K562 (cell line): Measurements from ENCODE around the gene ORAI3. TPM values are rescaled to one million over a fixed set of nuclear protein-coding genes. Genes with fewer than 3 reads are reported as not detected.

Experiments
- ADNP ChIP-seq: fragments of 200-800 bp; sonication (Bioruptor generic); IDR thresholded peaks from 2 replicates; pipeline ENCODE4 v1.6.1; 2016; ENCODE audit warnings: missing genetic modification characterization, missing compliant biosample characterization
- GTF2A2 ChIP-seq: IDR thresholded peaks from 2 replicates; pipeline ENCODE4 v1.6.1; 2016; ENCODE audit warnings: mild to moderate bottlenecking, missing genetic modification characterization, missing compliant biosample characterization
- LCOR ChIP-seq: sonication (generic); formaldehyde crosslinking; IDR thresholded peaks from 2 replicates; pipeline ENCODE4 v1.8.0; 2022; ENCODE audit warnings: mild to moderate bottlenecking, missing genetic modification reagents
- MAFF ChIP-seq: IDR thresholded peaks from 2 replicates; pipeline ENCODE4 v1.6.1; 2012; ENCODE audit warnings: low read length, improper control_type of control experiment
- POLR2B ChIP-seq: fragments of 450-650 bp; IDR thresholded peaks from 2 replicates; pipeline ENCODE4 v1.6.1; 2018; ENCODE audit warnings: low read depth; ENCODE audit not compliant: partially characterized antibody
- XRCC3 ChIP-seq: fragments of 450-650 bp; IDR thresholded peaks from 2 replicates; pipeline ENCODE4 v1.6.1; 2017; ENCODE audit warnings: mild to moderate bottlenecking, moderate library complexity
- ZC3H4 ChIP-seq: sonication (generic); formaldehyde crosslinking; IDR thresholded peaks from 2 replicates; pipeline ENCODE4 v1.9.0; 2021; ENCODE audit warnings: missing genetic modification reagents, borderline replicate concordance
- ZKSCAN3 ChIP-seq: fragments of 250-450 bp; sonication (Bioruptor Pico); IDR thresholded peaks from 2 replicates; pipeline ENCODE4 v1.4.0; 2020
- polyA plus RNA-seq, 8 experiments: library from polyadenylated mRNA; depleted of rRNA in 4 of 8; stranded (reverse) in 5 of 8; unstranded in 3 of 8; fragments of >200 nt; fragmentation: Nextera tagmentation in 2 of 8; fragmentation: Illumina TruSeq in 1 of 8; extraction: Ambion mirVana in 2 of 8; extraction: Trizol in 1 of 8; gene quantifications; 2 replicates each; pipeline versions ENCODE4 v1.2.1 to v1.2.3, GENCODE V29; 2011 to 2014; ENCODE audit warnings: inconsistent platforms in 1 of 8, missing spikeins in 1 of 8
- total RNA-seq, 7 experiments: library from RNA; depleted of rRNA in 6 of 7; stranded (reverse); fragments of >200 nt in 6 of 7; fragmentation: Illumina TruSeq in 2 of 7; extraction: Trizol in 2 of 7; gene quantifications; 2 replicates each; pipeline versions ENCODE4 v1.2.1 to v1.2.3, GENCODE V29; 2011 to 2021; ENCODE audit warnings: low replicate concordance in 1 of 7
- TF ChIP-seq, protein P1 (sequence below): fragments of 250-450 bp; sonication (Bioruptor Pico); IDR thresholded peaks from 2 replicates; pipeline ENCODE4 v1.4.0; 2020
- TF ChIP-seq, protein P2 (sequence below): fragments of 450-650 bp; formaldehyde crosslinking; IDR thresholded peaks from 2 replicates; pipeline ENCODE4 v1.4.0; 2020; ENCODE audit warnings: mild to moderate bottlenecking, moderate library complexity
- TF ChIP-seq, protein P3 (sequence below), 2 experiments: IDR thresholded peaks in 1 of 2; conservative IDR thresholded peaks in 1 of 2; 2 replicates each; pipeline ENCODE4 v1.6.1; 2016; ENCODE audit warnings: low read depth in 2 of 2, mild to moderate bottlenecking in 1 of 2, missing compliant biosample characterization in 1 of 2, missing genetic modification characterization in 1 of 2, moderate library complexity in 1 of 2
- TF ChIP-seq, protein P4 (sequence below): fragments of 450-650 bp; conservative IDR thresholded peaks from 2 replicates; pipeline ENCODE4 v1.6.1; 2016; ENCODE audit warnings: missing genetic modification characterization, low read depth, mild to moderate bottlenecking, control low read depth, missing compliant biosample characterization
- TF ChIP-seq, protein P5 (sequence below): fragments of 250-450 bp; sonication (Bioruptor Pico); IDR thresholded peaks from 2 replicates; pipeline ENCODE4 v1.8.0; 2022; ENCODE audit warnings: moderate library complexity, mild to moderate bottlenecking, inconsistent platforms

The ORAI3 gene
- total and polyA plus RNA-seq, 9 of the 15 experiments (the other 6 are each of a cell fraction or from before 2014, with no cell fraction given), result 4.9 to 23.3 (median 14.1) TPM

DNA sequence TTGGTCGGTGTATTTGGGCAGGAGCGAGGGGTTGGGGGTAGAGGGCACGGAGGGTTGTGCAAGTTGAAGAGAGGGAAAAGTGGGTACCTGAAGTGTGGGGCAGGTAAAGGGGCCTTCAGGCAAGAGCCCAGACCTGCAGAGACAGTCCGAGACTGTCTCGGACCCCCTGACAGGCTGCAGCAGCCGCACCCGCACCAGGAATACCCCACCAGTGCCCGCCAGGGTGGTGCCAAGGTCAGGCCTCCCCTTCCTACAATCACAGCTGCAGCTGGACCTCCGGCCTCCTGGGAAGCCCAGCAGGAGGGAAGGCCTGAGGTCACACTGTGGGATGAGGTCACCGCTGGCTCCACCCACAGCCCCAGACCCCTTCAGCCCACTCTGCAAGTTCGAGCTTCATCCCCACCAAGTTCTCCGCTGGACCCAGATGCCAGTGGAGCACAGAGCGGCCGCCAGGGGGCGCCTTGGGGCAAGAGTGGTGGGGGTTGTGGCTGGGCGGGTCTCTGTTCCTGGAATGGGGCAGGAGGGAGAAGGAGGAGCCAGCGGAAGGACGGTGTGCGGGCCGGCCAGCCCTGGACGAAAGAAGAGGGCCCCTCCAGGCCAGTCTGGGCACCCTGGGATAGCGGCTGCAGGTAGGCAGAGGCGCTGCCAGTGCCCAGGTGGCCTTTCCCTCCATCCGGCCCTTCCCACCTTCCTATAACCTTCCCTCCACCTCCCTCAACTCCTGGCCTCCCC, 36.0 kb downstream of the ORAI3 start, which contains the start of gene HSD3B7 (continued):
- TF ChIP-seq ZC3H4 (CRISPR knock-in tag) (no peak), POLR2B (no peak), ZKSCAN3 (CRISPR knock-in tag) (no peak), ADNP (tag) (no peak), MAFF (no peak), XRCC3 (no peak), LCOR (CRISPR knock-in tag) (no peak), GTF2A2 (tag) (no peak)
- TF ChIP-seq, protein P1, sequence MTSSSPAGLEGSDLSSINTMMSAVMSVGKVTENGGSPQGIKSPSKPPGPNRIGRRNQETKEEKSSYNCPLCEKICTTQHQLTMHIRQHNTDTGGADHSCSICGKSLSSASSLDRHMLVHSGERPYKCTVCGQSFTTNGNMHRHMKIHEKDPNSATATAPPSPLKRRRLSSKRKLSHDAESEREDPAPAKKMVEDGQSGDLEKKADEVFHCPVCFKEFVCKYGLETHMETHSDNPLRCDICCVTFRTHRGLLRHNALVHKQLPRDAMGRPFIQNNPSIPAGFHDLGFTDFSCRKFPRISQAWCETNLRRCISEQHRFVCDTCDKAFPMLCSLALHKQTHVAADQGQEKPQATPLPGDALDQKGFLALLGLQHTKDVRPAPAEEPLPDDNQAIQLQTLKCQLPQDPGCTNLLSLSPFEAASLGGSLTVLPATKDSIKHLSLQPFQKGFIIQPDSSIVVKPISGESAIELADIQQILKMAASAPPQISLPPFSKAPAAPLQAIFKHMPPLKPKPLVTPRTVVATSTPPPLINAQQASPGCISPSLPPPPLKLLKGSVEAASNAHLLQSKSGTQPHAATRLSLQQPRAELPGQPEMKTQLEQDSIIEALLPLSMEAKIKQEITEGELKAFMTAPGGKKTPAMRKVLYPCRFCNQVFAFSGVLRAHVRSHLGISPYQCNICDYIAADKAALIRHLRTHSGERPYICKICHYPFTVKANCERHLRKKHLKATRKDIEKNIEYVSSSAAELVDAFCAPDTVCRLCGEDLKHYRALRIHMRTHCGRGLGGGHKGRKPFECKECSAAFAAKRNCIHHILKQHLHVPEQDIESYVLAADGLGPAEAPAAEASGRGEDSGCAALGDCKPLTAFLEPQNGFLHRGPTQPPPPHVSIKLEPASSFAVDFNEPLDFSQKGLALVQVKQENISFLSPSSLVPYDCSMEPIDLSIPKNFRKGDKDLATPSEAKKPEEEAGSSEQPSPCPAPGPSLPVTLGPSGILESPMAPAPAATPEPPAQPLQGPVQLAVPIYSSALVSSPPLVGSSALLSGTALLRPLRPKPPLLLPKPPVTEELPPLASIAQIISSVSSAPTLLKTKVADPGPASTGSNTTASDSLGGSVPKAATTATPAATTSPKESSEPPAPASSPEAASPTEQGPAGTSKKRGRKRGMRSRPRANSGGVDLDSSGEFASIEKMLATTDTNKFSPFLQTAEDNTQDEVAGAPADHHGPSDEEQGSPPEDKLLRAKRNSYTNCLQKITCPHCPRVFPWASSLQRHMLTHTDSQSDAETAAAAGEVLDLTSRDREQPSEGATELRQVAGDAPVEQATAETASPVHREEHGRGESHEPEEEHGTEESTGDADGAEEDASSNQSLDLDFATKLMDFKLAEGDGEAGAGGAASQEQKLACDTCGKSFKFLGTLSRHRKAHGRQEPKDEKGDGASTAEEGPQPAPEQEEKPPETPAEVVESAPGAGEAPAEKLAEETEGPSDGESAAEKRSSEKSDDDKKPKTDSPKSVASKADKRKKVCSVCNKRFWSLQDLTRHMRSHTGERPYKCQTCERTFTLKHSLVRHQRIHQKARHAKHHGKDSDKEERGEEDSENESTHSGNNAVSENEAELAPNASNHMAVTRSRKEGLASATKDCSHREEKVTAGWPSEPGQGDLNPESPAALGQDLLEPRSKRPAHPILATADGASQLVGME (CRISPR knock-in tag), result no peak
- TF ChIP-seq, protein P2, sequence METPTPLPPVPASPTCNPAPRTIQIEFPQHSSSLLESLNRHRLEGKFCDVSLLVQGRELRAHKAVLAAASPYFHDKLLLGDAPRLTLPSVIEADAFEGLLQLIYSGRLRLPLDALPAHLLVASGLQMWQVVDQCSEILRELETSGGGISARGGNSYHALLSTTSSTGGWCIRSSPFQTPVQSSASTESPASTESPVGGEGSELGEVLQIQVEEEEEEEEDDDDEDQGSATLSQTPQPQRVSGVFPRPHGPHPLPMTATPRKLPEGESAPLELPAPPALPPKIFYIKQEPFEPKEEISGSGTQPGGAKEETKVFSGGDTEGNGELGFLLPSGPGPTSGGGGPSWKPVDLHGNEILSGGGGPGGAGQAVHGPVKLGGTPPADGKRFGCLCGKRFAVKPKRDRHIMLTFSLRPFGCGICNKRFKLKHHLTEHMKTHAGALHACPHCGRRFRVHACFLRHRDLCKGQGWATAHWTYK (CRISPR knock-in tag), result no peak
- TF ChIP-seq, protein P3, sequence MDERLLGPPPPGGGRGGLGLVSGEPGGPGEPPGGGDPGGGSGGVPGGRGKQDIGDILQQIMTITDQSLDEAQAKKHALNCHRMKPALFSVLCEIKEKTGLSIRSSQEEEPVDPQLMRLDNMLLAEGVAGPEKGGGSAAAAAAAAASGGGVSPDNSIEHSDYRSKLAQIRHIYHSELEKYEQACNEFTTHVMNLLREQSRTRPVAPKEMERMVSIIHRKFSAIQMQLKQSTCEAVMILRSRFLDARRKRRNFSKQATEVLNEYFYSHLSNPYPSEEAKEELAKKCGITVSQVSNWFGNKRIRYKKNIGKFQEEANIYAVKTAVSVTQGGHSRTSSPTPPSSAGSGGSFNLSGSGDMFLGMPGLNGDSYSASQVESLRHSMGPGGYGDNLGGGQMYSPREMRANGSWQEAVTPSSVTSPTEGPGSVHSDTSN (CRISPR knock-in tag; IDR thresholded peaks at IDR 0.05; ENCODE audit: low read depth), result no peak
- TF ChIP-seq, protein P3 (tag; conservative IDR thresholded peaks at IDR 0.05; ENCODE audit: low read depth), result no peak
- TF ChIP-seq, protein P4, sequence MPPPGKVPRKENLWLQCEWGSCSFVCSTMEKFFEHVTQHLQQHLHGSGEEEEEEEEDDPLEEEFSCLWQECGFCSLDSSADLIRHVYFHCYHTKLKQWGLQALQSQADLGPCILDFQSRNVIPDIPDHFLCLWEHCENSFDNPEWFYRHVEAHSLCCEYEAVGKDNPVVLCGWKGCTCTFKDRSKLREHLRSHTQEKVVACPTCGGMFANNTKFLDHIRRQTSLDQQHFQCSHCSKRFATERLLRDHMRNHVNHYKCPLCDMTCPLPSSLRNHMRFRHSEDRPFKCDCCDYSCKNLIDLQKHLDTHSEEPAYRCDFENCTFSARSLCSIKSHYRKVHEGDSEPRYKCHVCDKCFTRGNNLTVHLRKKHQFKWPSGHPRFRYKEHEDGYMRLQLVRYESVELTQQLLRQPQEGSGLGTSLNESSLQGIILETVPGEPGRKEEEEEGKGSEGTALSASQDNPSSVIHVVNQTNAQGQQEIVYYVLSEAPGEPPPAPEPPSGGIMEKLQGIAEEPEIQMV, result no peak
- TF ChIP-seq, protein P5, sequence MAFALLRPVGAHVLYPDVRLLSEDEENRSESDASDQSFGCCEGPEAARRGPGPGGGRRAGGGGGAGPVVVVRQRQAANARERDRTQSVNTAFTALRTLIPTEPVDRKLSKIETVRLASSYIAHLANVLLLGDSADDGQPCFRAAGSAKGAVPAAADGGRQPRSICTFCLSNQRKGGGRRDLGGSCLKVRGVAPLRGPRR (CRISPR knock-in tag), result no peak
